HG03196 (cell line): Measurements from ENCODE around the gene UBE2E2.

Experiments
- ATAC-seq: cut with Tn5 transposase; IDR thresholded peaks from one replicate; pipeline ENCODE4 v1.9.1; 2021; ENCODE audit not compliant: unreplicated experiment

The UBE2E2 gene

DNA sequence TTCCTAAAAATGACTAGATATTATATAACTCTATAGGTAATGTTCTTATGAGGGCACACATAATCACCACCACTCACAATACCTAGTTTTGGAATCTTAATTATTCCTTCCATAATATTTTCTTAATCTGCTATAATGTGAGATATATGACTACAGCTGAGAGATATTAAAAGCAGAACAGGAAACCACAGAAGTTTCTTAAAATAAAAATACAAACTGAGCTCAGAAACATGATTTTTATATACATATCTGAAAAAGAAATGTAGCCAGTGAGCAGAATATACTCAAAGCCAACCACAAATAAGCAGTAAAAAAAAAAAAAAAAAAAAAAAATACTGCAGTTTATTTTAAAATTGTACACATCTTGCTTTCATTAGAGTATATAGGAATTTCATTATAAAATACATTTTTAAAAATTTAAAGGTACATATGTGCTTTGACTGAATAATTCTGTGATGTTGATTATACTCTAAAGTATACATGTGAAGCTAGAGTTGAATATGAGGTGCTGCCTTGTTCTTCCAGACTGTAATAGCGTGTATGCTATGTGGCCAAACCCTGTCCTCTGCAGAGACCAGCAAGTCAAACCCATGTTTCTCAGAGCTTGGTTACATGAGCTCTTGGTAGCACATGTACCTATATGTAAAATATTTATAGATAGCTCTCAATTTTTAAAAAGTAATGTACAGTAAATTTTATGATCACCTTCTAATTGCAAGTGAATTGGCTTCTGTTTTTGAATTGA lies 175.0 kb downstream of the UBE2E2 start:
- ATAC-seq = no peak

DNA sequence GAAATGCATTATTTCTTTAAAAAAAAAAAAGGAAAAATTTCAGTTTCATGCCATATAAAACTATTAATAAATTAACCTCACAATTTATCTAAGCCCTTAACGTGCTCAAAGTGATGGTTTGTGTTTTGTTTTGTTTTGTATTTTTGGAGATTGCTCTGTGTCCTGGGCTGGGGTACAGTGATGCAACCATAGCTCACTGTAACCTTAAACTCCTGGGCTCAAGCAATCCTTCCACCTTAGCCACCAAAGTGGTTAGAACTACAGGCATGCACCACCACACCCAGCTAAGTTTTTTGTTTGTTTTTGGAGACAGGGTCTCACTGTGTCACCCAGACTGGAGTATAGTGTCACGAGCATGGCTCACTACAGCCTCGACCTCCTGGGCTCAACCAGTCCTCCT lies 180.7 kb downstream of the UBE2E2 start:
- ATAC-seq = no peak

DNA sequence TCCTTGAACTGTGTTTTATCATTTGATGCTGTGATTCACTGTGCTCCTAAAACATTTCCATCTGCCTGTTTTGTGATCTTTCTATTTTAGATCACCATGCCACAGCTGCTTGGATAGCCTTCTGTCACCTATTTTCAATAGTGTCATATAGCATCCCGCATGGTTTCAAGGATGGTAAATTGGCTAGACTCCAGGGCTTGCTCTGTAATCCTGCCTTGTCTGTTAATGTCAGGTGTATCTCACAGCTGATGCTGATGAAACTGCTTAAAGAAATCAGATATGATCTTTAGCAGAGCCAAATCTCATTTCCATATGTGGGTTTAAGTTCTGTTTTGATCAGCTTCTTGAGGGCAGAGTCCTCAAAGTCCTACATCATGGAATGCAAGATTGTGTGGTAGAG lies 182.2 kb downstream of the UBE2E2 start:
- no peak for ATAC-seq

DNA sequence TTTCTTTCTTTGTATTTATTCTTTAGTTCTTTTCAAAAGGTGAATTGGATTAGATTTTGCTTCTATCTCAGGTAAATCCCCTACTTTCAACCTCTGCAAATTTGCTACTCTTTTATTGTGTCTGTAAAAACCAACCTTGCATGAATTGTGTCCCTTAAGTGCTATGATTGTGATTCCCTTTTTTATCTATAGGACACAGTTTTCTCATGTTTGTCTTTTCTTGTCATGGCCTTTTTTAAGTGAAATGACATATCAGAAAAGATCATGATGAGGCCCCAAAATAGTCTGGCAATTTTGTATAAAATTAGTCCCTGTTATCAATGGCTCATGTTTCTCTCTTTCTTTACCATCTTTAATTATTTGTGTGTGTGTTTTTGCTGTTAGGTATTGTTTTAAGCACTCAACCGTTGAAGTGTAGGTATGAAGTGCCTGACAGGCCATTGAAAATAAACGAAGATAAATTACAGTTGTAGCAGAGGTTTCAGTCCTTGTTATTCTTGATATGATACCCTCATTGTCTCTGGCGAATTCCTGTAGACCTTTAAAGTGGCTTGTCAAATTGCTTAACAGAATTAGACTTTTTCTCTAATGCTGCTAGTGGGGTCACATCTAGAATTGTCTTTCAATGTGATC lies 184.3 kb downstream of the UBE2E2 start:
- no peak for ATAC-seq

DNA sequence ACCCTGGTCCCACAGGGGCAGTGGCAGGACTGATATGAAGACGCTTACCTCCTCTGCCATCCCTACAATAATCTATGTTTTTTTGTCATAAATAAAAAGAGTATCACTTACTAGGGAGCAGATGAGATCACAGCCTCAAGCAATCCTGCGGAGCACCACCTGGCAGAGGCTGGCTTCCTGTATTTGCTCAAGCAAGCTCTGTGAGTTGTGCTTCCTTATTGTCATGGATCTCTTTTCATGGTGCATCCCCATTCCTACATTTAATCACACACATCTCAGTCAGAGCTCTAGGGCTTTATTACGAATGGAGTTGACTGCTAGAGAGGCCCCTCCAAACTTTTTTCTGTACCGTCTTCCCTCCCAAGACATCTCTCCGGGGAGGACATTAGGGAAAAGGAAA lies 186.0 kb downstream of the UBE2E2 start:
- ATAC-seq = no peak

DNA sequence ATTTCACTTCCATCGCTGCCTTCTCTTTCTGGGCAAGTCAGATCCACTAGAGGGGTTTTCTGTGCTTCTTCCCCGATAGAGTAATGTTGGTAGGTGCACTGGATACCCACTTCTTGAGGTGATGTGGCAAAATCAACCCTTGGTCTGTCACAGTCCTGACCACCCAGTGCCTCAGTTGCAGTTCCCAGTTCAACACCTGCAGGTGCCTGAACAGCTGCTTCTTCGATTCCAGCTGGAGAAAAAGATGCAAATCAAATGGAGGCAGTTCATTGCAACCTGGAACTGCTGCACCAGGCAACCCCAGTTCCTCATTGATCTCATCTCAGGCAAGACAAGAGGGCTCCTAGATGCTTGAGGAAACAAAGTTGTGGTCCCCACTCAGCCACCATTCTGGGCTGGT lies 186.6 kb downstream of the UBE2E2 start:
- peak; percentile 42 for ATAC-seq

DNA sequence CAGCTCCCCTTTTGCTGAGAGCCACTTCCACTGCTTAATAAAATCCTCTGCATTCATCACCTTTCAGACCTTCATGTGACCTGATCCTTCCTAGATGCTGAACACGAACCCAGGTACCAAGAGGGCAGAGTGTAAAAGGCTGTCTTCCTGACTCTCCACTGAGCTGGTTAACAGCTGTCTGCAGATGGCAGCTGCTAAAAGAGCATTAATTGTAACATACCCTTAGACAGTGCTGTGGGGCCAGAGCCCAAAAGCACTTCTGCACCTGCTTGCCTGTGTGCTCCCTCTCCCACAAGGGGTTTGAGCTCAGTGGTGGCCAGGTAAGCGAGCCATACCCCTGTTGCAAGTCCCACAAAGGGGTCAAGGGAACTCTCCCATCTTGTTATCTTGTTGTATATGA lies 187.3 kb downstream of the UBE2E2 start:
- ATAC-seq = no peak

DNA sequence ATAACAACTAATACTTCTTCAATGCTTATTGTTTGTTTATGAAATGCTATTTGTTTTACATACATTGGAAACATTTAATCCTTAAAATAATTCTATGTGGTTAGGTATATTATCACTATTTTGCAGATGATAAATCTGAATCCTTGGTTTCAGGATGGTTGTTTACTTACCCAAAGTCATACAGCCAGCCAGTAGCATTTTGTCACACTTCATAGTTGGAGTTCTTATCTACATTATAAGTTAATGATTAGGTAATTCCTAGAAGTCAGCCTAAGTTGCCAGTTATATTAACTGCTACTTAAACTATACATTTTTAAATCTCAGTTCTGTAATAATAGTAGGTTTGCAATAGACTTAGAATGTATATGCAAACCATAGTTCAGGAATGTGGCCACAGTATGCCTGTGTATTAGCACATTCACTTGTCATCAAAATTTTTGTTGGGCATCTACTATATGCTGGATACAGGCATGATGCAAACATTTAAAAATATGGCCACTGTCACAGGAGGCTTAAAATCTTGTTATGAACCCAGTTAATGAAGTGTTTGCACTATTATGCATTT lies 187.9 kb downstream of the UBE2E2 start:
- no peak for ATAC-seq

DNA sequence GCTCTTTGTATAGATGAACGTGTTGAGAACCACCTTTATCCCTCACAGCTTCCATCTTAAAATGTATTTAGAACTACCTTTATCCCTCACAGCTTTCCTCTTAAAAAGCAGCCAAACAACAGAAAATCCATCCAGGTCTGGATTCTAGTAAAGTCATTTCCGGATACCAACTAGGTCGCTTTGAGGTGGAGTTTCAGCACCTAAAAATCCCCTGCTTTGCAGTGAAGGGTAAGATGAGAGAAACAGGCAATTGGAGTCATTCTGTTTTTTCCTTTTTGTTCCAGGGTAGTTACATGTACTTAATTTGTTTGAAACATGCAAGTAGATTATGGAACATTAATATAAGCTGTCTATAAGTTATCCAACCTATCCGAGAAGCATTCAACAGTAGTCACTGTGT lies 192.0 kb downstream of the UBE2E2 start:
- no peak for ATAC-seq

DNA sequence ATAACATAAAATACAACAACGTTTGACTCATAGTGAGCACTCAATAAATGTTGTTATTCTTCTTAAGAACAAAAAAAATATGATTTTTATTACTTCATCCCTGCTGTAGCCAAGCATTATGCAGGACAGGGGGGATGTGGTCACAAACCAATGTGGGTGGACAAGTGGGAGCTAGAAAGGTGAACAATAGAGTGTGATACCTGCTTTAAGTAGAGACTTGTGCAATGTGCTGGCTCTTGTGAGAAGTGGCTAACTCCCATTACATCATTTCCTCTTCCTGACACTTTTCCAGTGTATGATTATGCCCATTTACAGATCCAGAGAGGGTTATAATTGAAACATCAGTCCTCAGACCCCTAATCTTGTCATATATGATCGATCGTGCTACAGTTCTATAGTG lies 193.6 kb downstream of the UBE2E2 start:
- ATAC-seq = no peak

DNA sequence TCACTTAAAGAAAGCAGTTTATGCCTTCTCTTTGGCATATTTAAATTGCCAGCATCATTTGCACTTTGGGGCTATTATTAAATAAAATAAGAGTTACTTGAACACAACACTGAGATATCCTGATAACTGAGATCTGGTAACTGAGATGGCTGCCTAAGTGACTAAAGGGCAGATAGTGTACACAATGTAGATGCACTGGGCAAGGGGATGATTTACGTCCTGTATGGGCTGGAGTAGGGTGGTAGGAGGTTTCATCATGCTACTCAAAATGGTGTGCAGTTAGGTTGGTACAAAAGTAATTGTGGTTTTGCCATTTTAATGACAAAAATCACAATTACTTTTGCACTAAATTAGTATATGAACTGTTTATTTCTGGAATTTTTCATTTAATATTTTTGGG lies 196.1 kb downstream of the UBE2E2 start:
- no peak for ATAC-seq

DNA sequence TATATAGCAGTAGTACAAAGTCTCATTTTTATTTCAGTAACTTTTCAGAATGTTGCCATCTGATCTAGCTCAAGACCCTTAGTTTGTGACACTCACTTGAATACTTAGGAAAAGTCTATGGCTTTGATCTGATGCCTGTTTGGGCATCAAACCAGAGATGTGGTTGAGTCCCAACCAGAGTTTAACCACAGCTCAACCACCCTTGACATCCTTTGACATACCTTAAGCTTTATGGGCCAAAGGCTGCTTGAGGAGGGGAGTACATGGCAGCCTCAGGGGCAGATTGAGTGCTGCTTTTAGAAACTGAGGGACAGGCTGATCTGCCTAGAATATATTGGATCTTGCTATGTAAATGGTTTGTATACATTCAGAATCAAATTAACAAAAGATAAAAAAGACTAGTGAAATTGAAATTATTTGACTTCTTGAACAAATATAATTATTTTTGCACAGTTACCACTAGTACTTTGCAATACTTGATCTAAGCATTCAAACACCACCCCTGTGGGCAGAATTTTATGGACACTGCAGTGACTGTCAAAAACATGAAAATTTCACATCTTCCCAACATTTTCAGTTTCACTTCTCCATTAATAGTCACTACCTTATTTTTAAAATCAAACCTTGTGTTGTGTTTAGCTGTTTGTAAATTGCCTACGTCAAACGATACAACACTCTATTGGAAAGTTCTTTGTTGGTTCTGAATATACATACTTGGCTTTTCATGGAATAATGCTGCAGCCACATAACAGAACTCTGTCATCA lies 199.8 kb downstream of the UBE2E2 start:
- no peak for ATAC-seq

DNA sequence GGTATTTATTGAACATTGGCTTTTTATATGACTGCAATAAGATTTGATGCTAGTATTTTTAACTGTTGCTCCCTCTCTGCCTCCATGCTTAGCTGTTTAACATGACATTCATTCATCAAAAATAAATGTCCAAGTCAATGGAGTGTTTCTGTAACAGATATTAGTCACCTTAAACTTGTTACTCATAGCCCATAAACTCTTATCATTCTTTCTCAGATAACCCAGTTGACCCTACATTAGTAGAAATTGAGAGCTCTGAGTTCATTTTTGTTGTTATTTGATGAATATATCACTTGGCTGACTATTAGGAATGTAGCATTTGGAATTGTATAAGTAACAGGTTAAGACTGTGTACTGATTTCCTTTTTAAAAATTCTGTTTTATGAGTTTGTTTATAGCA lies 201.1 kb downstream of the UBE2E2 start:
- ATAC-seq = no peak

DNA sequence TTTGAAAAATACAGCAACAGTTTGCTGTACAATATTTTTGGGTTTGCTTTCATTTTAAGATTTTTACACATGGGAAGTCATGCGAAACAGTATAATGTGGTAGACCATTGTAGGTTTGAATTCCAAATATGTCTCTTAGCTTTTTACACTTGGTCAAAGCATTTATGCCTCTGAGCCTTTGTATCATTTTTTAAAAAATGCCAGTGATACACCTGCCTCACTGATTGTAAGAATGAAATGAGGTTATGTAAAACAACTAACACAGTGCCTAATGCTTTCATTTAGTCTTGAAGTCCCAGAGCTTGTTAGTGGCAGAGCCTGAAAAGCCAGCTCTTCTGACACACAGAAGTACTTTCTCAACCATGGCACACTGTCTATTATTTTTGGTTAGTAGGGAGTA lies 202.0 kb downstream of the UBE2E2 start:
- peak; percentile 38 for ATAC-seq

DNA sequence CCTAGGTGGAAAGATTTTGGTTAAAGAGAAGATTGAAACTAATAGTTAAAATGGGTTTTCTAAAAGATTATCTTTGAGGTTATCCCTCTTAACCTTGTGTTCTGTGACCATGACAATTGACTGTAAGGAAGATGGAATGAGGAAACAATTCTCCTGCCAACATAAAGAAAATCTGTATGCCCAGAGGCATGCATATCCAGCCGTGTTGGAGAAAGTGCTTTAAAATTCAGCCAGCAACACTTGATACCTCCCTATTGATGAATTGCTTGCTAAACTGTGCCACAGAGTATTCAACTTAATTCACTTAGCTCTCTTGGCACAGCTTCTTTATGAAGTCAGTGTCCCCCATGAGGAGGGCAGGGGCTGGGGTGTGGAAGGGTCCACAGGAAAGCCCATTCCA lies 203.5 kb downstream of the UBE2E2 start:
- ATAC-seq = no peak

DNA sequence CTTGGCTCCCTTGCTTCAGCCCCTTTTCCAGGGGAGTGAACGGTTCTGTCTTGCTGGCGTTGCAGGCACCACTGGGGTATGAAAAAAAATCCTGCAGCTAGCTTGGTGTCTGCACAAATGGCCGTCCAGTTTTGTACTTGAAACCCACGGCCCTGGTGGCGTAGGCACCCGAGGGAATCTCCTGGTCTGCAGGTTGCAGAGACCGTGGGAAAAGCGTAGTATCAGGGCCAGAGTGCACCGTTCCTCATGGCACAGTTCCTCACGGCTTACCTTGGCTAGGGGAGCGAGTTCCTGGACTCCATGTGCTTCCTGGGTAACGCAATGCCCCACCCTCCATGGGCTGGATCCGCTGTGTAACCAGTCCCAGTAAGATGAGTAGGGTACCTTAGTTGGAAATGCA lies 214.9 kb downstream of the UBE2E2 start:
- ATAC-seq = no peak

DNA sequence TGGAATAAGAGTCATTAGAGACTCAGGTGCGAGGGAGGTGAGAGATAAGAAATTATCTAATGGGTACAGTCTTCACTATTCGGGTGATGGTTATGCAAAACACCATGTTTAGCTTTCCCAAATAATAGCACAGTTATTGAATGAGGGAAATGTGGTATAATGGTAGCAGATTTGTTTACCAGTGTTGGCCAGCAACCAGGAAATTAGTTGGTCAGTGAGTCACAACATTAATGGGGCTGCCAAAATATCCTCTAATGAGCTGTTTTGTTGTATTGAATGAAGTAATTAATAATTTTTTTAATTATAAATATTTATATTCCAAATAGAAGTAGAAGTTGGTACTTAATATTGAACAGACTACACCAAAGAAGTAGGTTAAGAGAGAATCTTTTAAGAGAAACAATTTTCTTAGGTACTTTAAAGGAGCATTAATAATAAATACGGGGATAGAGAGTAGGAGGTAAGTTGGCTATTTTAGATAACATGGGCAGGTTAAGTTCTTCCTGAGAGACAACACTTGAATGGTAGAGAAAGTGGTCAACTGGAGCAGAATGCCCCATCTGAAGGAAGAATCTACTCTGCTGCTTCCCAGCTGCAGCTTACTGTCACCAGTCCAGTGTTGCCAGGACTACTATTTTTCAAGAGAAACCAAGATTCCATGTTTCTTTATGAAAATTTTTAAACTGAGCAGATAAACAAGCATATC lies 218.8 kb downstream of the UBE2E2 start:
- ATAC-seq = peak; percentile 25

DNA sequence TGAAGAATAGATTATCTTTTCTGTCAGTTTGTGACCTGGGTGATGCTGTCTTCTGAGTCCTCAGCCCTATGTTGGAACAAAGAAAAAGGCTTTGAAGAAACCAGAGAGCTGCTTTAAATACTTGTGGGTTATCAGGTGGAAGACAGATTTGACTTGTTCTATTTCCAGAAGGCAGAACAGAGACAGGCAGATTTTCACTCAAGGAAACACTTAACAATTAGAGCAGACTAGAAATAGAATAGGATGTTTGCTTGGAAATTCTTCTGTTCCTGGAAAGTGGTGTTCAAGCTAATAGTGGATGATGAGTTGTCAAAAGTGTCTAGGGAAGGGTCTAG lies 219.4 kb downstream of the UBE2E2 start:
- ATAC-seq = peak; percentile 56

DNA sequence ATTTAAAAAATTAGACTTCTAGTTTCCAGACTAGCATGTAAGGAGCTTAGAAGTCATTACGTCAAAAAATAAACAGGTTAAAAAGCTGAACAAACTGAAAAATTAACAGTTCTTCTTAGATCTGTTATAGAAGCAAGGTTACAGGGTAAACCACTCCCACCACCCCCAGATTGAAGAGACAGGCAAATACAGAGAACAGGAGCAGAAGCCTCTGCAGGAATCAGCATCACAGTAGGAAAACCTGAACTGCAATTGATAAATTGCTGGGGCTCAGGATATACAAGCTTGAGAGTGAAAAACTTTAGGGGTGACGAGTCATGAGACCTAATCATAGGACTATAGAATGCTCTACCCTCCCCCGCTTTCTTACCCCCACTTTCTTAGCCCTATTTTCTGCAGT lies 222.3 kb downstream of the UBE2E2 start:
- ATAC-seq = no peak

DNA sequence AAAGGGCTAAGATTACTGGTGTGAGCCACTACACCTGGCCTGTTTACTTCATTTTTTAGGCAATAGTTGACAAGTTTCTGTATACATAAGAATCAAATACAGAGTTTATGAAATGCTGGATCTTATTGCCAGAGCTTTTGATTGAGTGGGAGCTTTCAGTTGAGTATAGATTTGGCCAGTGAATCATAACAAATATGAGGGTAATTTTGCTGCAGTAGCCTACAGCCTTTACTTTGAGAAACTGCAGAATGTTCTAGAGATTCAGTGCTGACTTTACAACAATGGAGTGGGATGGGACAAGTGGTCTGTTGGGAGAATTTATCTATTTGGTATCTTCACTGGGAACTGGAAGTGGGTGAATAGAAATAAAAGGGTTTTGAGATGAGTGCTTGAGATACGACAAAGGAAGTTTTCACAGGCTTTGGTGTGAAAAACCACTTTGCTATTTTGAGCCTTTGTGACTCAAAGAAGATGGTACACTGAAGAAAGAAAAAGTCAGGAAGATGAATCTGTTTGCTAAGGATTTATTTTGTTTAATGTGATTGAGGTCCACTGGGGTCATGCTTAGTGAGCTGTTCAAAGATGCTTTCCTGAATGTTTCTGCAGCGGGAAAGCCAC lies 227.8 kb downstream of the UBE2E2 start:
- ATAC-seq = no peak

DNA sequence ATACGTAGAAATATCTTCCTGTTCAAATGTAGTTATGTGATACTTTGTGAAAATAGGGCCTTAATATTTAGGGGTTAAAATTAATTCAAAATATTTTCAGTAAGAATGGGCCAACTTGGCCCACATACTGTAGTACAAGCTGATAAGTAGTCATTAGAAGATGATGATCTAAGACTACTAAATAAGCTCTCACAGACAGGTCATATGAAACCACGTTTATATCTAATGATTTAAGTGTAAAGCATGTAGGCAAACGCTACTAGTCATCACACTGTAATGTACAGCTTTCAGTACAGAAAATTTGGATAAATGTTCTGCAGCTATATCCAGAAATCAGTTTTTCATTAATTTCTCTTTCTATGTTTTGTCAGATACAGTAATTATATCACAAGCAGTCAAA lies 228.6 kb downstream of the UBE2E2 start:
- no peak for ATAC-seq
